ENCODE data around the gene WDR46.

The WDR46 gene

DNA sequence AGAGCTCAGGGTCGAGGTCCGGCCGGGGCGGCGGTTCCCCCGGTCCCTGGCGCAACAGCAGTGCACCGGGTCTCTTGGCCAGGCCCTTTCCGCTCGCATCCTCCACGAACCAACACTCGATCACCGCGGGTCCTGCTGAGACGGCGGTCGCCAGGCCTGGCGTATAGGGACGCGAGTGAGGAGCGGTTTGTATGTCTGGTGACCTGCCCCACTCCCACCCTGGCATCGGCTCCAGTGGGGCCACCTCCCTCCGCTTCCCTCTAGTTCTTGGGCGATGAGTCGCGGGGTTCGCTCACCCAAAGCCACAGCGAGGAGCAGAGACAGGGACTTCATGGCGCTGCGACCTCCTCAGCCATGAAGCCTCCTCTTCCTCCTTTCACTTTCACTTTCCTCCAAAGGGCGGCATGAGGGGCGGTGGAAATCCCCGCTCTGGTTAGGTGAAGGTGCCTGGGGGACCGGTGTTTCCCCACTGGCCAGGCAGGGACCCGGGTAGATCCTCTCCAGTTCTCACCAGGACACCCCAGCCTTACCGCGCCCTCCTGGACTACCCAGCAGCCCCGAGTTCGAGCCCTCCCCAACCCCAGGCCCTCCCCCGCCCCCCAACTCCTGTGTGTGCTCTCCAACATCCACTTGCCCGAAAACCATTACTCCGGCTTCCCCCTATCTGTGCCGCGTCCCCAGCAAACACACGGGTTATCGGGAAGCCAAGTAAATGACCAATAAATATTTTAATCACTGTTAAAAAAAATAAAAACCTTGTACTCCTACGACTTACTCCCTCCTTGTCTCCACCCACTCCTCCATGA lies 24.9 kb upstream of the WDR46 start, which contains the start of gene TAPBP:
TAPBP (minus strand) TSS at position 370 of the 806 bp plus-strand sequence; CDS start at position 333, 37 bp downstream.
- DNase-seq: peak; percentile 61 to 73

DNA sequence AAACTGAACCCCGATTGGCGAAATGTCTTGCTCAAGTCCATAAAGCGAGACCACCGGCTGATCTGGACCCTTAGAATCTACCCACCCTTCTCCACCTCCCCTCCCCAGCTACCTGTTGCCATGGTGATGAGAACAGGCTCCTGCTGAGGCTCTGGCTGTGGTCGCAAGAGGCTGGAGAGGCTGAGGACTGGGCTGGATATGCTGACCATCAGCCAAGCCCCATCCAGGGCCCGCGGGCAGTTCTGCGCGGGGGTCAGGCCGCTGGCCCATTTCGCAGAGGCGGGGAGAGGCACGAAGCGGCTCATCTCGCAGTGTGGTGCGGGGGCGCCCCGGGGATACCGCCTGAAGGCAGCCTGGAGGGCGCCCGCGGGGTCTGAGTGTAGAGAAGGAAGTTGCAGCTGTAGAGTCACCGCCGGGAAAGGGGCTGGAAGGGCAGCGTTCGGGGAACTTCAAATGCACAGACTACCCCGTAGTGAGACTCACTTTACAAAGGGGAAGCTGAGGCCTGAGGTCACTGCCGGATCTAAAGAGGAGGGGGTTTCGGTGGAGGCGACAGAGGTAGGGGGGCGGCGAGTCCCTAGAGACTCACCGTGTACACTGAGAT lies 24.2 kb upstream of the WDR46 start:
- DNase-seq: peak; percentile 48 to 68

GRCh38 chr6:33312361-33313104 lies 23.5 kb upstream of the WDR46 start:
- peak; percentile 68 to 69 for DNase-seq

DNA sequence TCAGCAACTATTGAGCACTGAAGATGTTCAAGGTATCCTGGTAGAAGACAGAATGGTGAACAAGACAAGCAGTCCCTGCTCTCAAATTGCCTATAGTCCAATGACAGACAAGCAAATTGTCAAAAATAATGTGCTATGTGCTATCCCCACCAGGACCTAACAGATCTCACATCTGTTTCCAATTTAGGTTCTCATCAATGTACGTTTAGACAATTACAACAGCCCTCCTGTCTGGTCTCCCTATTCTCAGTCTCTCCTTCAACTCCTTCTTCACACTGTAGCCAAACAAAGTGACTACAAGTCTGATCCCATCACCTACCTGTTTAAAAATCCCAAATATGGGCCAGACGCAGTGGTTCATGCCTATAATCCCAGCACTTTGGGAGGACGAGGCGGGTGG lies 17.3 kb upstream of the WDR46 start:
- DNase-seq: no peak

- no peak for DNase-seq
These were observed 16.0 kb upstream of the WDR46 start for GRCh38 chr6:33305052-33305451.

GRCh38 chr6:33304216-33304615 lies 15.2 kb upstream of the WDR46 start:
- no peak for DNase-seq

DNA sequence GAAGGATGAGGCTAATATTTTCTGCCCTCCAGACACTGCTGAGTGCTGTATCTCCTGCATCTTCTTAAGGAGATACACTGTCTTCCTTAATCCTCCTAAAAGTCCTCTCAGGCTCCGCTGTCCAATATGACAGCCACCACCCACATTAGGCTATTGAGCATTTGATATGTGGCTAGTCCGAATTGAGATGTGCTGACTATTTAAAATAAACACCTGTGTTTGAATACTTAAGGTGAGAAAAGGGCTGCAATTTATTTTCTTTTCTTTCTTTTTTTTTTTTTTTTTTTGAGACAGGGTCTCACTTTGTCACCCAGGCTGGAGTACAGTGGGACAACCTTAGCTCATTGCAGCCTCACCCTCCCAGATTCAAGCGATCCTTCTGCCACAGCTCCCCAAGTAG lies 12.8 kb upstream of the WDR46 start:
- DNase-seq: no peak

DNA sequence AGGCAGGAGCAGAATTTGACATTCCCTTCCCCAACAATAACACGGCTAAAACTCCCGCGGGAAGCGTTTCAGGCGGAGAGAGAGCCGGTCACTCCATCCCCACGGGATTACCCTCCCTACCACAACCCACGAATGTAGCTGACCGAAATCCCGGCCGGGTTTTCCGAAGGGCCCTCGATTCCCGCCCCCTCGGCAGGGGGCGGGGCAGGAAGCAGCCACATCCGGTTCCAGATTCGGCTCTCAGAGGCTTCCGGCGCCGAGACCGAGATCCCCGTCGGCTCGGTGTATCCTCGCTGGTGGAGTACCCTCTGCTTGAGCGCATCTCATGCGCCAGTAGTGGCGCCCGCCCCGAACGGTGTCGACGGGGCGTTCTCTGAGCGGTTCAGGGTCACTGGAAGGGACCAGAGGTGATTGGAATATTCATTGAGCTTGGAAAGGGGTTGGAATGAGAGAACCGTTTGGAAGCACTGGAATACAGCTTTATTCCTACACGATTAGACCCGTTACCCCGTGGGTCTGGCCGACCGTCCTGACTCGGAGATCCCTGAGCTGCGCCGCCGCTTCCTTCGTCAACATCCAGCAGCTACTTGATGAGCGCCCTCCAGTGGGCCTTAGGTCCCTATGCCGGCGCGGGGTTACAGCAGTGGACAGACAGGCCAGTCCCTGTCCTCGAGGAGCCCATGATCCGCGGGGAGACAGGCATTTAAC lies 10.4 kb upstream of the WDR46 start:
- DNase-seq: peak; percentile 87 to 92

GRCh38 chr6:33298773-33299236 lies 9.8 kb upstream of the WDR46 start, which contains the start of gene RGL2:
TSS of gene RGL2 (minus strand) at chr6:33298942. CDS start at chr6:33298610, 332 bp downstream.
- DNase-seq: peak; percentile 80 to 85

GRCh38 chr6:33297956-33298772 lies 9.1 kb upstream of the WDR46 start:
- peak; percentile 68 to 71 for DNase-seq

GRCh38 chr6:33297406-33297955 lies 8.4 kb upstream of the WDR46 start:
- peak; percentile 32 to 43 for DNase-seq

- DNase-seq: no peak
These were observed 7.9 kb upstream of the WDR46 start for GRCh38 chr6:33296797-33297405.

- no peak for DNase-seq
These were observed 6.8 kb upstream of the WDR46 start for GRCh38 chr6:33295621-33296369.

GRCh38 chr6:33294086-33294823 lies 5.2 kb upstream of the WDR46 start:
- DNase-seq: no peak

GRCh38 chr6:33292996-33293682 lies 4.1 kb upstream of the WDR46 start:
- no peak for DNase-seq

DNA sequence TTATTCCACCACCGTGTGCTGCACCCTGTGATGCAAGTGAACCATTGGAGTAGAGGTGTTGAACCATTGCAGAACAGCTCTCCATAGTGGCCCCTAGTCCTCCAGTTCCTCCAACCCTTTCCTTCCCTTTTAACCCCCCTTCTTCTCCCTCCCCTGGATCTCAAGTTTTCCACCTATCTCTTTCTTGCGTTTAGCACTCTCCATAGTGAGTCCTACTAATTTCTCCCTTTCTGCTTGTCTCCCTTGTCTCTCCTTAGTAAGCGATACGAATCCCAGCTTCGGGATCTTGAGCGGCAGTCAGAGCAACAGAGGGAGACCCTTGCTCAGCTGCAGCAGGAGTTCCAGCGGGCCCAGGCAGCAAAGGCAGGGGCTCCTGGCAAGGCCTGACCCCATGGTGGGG lies 1.4 kb upstream of the WDR46 start:
- DNase-seq: peak in 1 of 2 experiments; percentile 13

GRCh38 chr6:33289784-33290315 lies 811 bp upstream of the WDR46 start:
- no peak for DNase-seq

GRCh38 chr6:33288141-33288920 lies 708 bp downstream of the WDR46 start:
- DNase-seq: no peak
